ENCODE results near the gene NPBWR2.
"Not testable (repeated sequence)": the region's sequence is repeated elsewhere in the genome, so short reads cannot be mapped to it uniquely, and the experiment has no call there.

- not testable (repeated sequence) for TF ChIP-seq POLR2A (IDR thresholded peaks at IDR 0.05; ENCODE audit: low read length); GATA1 (IDR thresholded peaks at IDR 0.05; ENCODE audit: low read depth, low read length)
These were observed 18.8 kb downstream of the NPBWR2 start for GRCh38 chr20:64088586-64088985.
